Lower leg skin (tissue), 3 donors: Measurements from ENCODE around the gene NAMPT.

Source experiments
- CTCF ChIP-seq, 3 donors: fragments of 450-650 bp; IDR thresholded peaks; one replicate each; pipeline ENCODE4 v1.5.1; 2016; ENCODE audit warnings: antibody characterized with exemption in 3 of 3, mild to moderate bottlenecking in 3 of 3, moderate library complexity in 2 of 3
- POLR2A ChIP-seq, 2 donors: fragments of 450-650 bp; IDR thresholded peaks; one replicate each; pipeline ENCODE4 v1.6.1; 2016 to 2017; ENCODE audit warnings: antibody characterized with exemption in 2 of 2, mild to moderate bottlenecking in 1 of 2, moderate library complexity in 1 of 2

- no peak for TF ChIP-seq POLR2A (IDR thresholded peaks at IDR 0.05)
- TF ChIP-seq CTCF (IDR thresholded peaks at IDR 0.05): no peak
Observed at GRCh38 chr7:106279425-106280197, 5.2 kb downstream of the NAMPT start.
